H9 (cell line): ENCODE measurements around the gene JAG1. TPM values are rescaled to one million over a fixed set of nuclear protein-coding genes. Genes with fewer than 3 reads are reported as not detected.

Source experiments
- DNase-seq: peaks from one replicate; pipeline ENCODE4 v3.0.0-alpha.2; 2017
- H2AFZ ChIP-seq: one replicate; pipeline ENCODE4 v1.6.1; 2013; ENCODE audit warnings: mild to moderate bottlenecking, low read length, control low read depth, moderate library complexity
- H2AK5ac ChIP-seq: 2 replicates; pipeline ENCODE4 v1.6.1; 2013; ENCODE audit warnings: low read length, control low read depth, mixed read lengths; ENCODE audit not compliant: insufficient read length
- H2BK120ac ChIP-seq: one replicate; pipeline ENCODE4 v1.6.1; 2013; ENCODE audit warnings: low read depth, mild to moderate bottlenecking, low read length, control low read depth, inconsistent platforms; ENCODE audit not compliant: poor library complexity, severe bottlenecking
- H2BK12ac ChIP-seq: 2 replicates; pipeline ENCODE4 v1.6.1; 2013; ENCODE audit warnings: low read length, control low read depth, mixed read lengths, low read depth; ENCODE audit not compliant: insufficient read length
- H2BK15ac ChIP-seq: 2 replicates; pipeline ENCODE4 v1.6.1; 2013; ENCODE audit warnings: low read depth, low read length, control low read depth
- H2BK20ac ChIP-seq: one replicate; pipeline ENCODE4 v1.6.1; 2013; ENCODE audit warnings: low read depth, mild to moderate bottlenecking, low read length, control low read depth, inconsistent platforms; ENCODE audit not compliant: poor library complexity, severe bottlenecking
- H2BK5ac ChIP-seq: 2 replicates; pipeline ENCODE4 v1.6.1; 2013; ENCODE audit warnings: low read length, control low read depth, mixed read lengths; ENCODE audit not compliant: insufficient read length
- H3K14ac ChIP-seq: 2 replicates; pipeline ENCODE4 v1.6.1; 2013; ENCODE audit warnings: low read length, control low read depth; ENCODE audit not compliant: insufficient read depth
- H3K18ac ChIP-seq: 2 replicates; pipeline ENCODE4 v1.6.1; 2013; ENCODE audit warnings: low read depth, mild to moderate bottlenecking, mixed read lengths, low read length, control low read depth; ENCODE audit not compliant: insufficient read length
- H3K23ac ChIP-seq: 2 replicates; pipeline ENCODE4 v1.6.1; 2013; ENCODE audit warnings: low read length, control low read depth, mixed read lengths, low read depth; ENCODE audit not compliant: insufficient read length
- H3K23me2 ChIP-seq: 2 replicates; pipeline ENCODE4 v1.6.1; 2013; ENCODE audit warnings: low read depth, mild to moderate bottlenecking, mixed read lengths, low read length, control low read depth; ENCODE audit not compliant: insufficient read length, poor library complexity, severe bottlenecking
- H3K27ac ChIP-seq: 2 replicates; pipeline ENCODE4 v1.5.1; 2013; ENCODE audit warnings: low read length, control low read depth, mixed read lengths, low read depth; ENCODE audit not compliant: insufficient read length
- H3K27me3 ChIP-seq: 2 replicates; pipeline ENCODE4 v1.6.1; 2013; ENCODE audit warnings: low read length, control low read depth, inconsistent platforms; ENCODE audit not compliant: insufficient read depth
- H3K4ac ChIP-seq: 2 replicates; pipeline ENCODE4 v1.6.1; 2013; ENCODE audit warnings: low read depth, mild to moderate bottlenecking, control low read depth, inconsistent platforms, low read length, moderate library complexity
- H3K4me1 ChIP-seq: 2 replicates; pipeline ENCODE4 v1.6.1; 2013; ENCODE audit warnings: low read length, control low read depth, inconsistent platforms; ENCODE audit not compliant: insufficient read depth
- H3K4me2 ChIP-seq: 2 replicates; pipeline ENCODE4 v1.6.1; 2013; ENCODE audit warnings: low read length, control low read depth, mixed read lengths; ENCODE audit not compliant: insufficient read length, insufficient read depth
- H3K56ac ChIP-seq: 2 replicates; pipeline ENCODE4 v1.6.1; 2013; ENCODE audit warnings: low read depth, mild to moderate bottlenecking, mixed read lengths, low read length, control low read depth; ENCODE audit not compliant: insufficient read length
- H3K79me1 ChIP-seq: 2 replicates; pipeline ENCODE4 v1.6.1; 2013; ENCODE audit warnings: low read depth, mild to moderate bottlenecking, moderate library complexity, low read length, control low read depth, inconsistent platforms; ENCODE audit not compliant: insufficient read depth, poor library complexity, severe bottlenecking
- H3K79me2 ChIP-seq: 2 replicates; pipeline ENCODE4 v1.6.1; 2013; ENCODE audit warnings: low read length, control low read depth, inconsistent platforms; ENCODE audit not compliant: insufficient read depth
- H3K9ac ChIP-seq: 2 replicates; pipeline ENCODE4 v1.6.1; 2013; ENCODE audit warnings: low read length, control low read depth, mixed read lengths; ENCODE audit not compliant: insufficient read length; ENCODE audit errors: extremely low read depth
- H3K9me3 ChIP-seq: one replicate; pipeline ENCODE4 v1.6.1; 2013; ENCODE audit warnings: low read depth, low read length, inconsistent platforms; ENCODE audit not compliant: control insufficient read depth
- H3T11ph ChIP-seq: one replicate; pipeline ENCODE4 v1.6.1; 2013; ENCODE audit warnings: mild to moderate bottlenecking, low read length, control low read depth, inconsistent platforms
- H4K20me1 ChIP-seq: one replicate; pipeline ENCODE4 v1.6.1; 2013; ENCODE audit not compliant: control insufficient read depth, insufficient read length, insufficient read depth
- H4K5ac ChIP-seq: 2 replicates; pipeline ENCODE4 v1.6.1; 2013; ENCODE audit warnings: low read depth, mild to moderate bottlenecking, mixed read lengths, low read length, control low read depth; ENCODE audit not compliant: insufficient read length
- H4K8ac ChIP-seq: replicated peaks from 2 replicates; pipeline ENCODE4 v1.6.1; 2013; ENCODE audit warnings: low read length, control low read depth, mixed read lengths, low read depth; ENCODE audit not compliant: insufficient read length
- H4K91ac ChIP-seq: 2 replicates; pipeline ENCODE4 v1.6.1; 2013; ENCODE audit warnings: low read depth, mild to moderate bottlenecking, moderate library complexity, mixed read lengths, low read length, control low read depth; ENCODE audit not compliant: insufficient read length
- H3K27ac Mint-ChIP-seq, 3 experiments: 2 replicates in 2 of 3; 3 replicates in 1 of 3; pipeline ENCODE4 v1.8.0; 2020 to 2021; ENCODE audit warnings: mixed read lengths in 3 of 3, mild to moderate bottlenecking in 1 of 3, moderate library complexity in 1 of 3
- H3K27me3 Mint-ChIP-seq: 2 replicates; pipeline ENCODE4 v1.8.0; 2021; ENCODE audit warnings: low read depth, mild to moderate bottlenecking, moderate library complexity, mixed read lengths
- H3K36me3 Mint-ChIP-seq, 3 experiments: 2 replicates in 2 of 3; 3 replicates in 1 of 3; pipeline ENCODE4 v1.8.0; 2020 to 2021; ENCODE audit warnings: low read depth in 3 of 3, mixed read lengths in 3 of 3; ENCODE audit not compliant: insufficient read depth in 1 of 3
- H3K4me1 Mint-ChIP-seq, 2 experiments: 2 replicates each; pipeline ENCODE4 v1.8.0; 2020; ENCODE audit warnings: mixed read lengths in 2 of 2
- H3K4me3 Mint-ChIP-seq, 2 experiments: 2 replicates in 1 of 2; 3 replicates in 1 of 2; pipeline ENCODE4 v1.8.0; 2020 to 2021; ENCODE audit warnings: mild to moderate bottlenecking in 2 of 2, mixed read lengths in 2 of 2, moderate library complexity in 1 of 2
- H3K9me3 Mint-ChIP-seq, 2 experiments: 2 replicates in 1 of 2; 3 replicates in 1 of 2; pipeline ENCODE4 v1.8.0; 2020; ENCODE audit warnings: mild to moderate bottlenecking in 2 of 2, mixed read lengths in 2 of 2, moderate library complexity in 1 of 2
- CTCF ChIP-seq: fragments of 200-600 bp; sonication (generic); conservative IDR thresholded peaks from 3 replicates; pipeline ENCODE4 v1.8.0; 2021; ENCODE audit warnings: antibody characterized with exemption, mild to moderate bottlenecking
- WGBS: extraction: QIAGEN DNeasy Blood & Tissue Kit; methylation state at CpG from one replicate; pipeline ENCODE4 v1.1.7; 2013; ENCODE audit warnings: missing lambda C conversion rate, low lambda C conversion rate, mixed read lengths; ENCODE audit not compliant: insufficient read length; ENCODE audit errors: extremely low coverage; 5-methylcytosine and 5-hydroxymethylcytosine counted together
- total RNA-seq: library from RNA; stranded (reverse); gene quantifications from 2 replicates; pipeline ENCODE4 v1.2.1, GENCODE V29; 2021

JAG1 gene
- total RNA-seq, 1 experiment from 2014 or later, result 58.1 TPM

- Histone ChIP-seq H4K91ac (no peak overlapping the region), H2BK15ac (no peak overlapping the region), H4K20me1 (no peaks in the 10 kb centered on the region), H3T11ph (no peak overlapping the region), H2BK120ac (no peak overlapping the region), H3K23ac (no peak overlapping the region), H3K4ac (no peak overlapping the region), H3K79me1 (no peaks in the 10 kb centered on the region), H3K23me2 (no peaks in the 10 kb centered on the region), H3K56ac (no peak overlapping the region), H3K18ac (no peak overlapping the region), H3K27me3 (no peaks in the 10 kb centered on the region), H3K4me1 (no peaks in the 10 kb centered on the region), H4K5ac (no peak overlapping the region), H2AK5ac (no peak overlapping the region), H2BK20ac (no peak overlapping the region), H2AFZ (no peak overlapping the region), H3K27ac (no peak overlapping the region), H3K79me2 (no peaks in the 10 kb centered on the region), H4K8ac (no peak overlapping the region), H2BK12ac (no peak overlapping the region), H3K9me3 (no peaks in the 10 kb centered on the region), H2BK5ac (no peak overlapping the region), H3K9ac (no peak overlapping the region), H3K14ac (no peak overlapping the region), H3K4me2 (no peak overlapping the region)
- peak overlapping the region in 2 of 3 experiments; percentile 13 to 52; a peak in 3 of 7 replicates for H3K27ac Mint-ChIP-seq
- no peak for TF ChIP-seq CTCF
- no CpG with 5 or more reads among the region's 4 CpGs for WGBS
- H3K4me3 Mint-ChIP-seq, result no peak overlapping the region
- H3K27me3 Mint-ChIP-seq, result no peaks in the 10 kb centered on the region
- H3K36me3 Mint-ChIP-seq, result peaks cover 1 to 8% (median 3%) of the 10 kb centered on the region in 3 experiments; a peak in 3 of 7 replicates
- DNase-seq, result no peak
- peaks cover 9 to 16% of the 10 kb centered on the region in 2 experiments for H3K4me1 Mint-ChIP-seq
- no peaks in the 10 kb centered on the region for H3K9me3 Mint-ChIP-seq
Measured at GRCh38 chr20:10602221-10602871, 71.5 kb downstream of the JAG1 start.
